HL-60 (cell line): Measurements from ENCODE around the gene PPP1R3A.

Experiments used
- POLR2AphosphoS5 ChIP-seq: IDR thresholded peaks from 2 replicates; pipeline ENCODE4 v1.6.1; 2012; ENCODE audit warnings: low read depth
- TF ChIP-seq, protein P1 (sequence below): IDR thresholded peaks from one replicate; pipeline ENCODE4 v1.5.1; 2011; ENCODE audit warnings: low read length, control low read depth, inconsistent platforms; ENCODE audit not compliant: insufficient read depth

DNA sequence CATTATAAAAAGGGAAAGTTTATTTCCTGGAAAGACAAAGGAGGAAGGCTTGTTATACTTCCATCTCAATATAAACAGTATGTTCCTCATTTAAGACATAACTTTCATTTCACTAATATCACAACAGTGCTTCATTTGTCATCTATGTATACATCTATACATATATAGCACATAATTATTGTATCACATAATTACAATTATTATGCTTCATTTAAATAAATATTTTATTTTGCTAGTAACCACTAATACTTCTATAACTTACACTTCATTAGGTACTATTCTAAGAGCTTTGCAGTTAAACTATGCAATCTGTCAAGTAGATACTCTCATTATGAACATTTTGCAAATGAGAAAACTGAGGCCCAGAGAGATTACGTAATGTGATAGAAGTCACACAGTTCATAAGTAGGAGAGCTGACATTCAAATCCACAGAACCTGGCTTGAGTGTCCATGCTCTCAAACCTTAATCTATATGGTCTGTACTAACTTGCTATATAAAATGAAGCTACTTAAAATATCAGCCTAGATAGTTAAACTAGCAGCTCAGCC, 86.5 kb downstream of the PPP1R3A start:
- TF ChIP-seq, protein P1, sequence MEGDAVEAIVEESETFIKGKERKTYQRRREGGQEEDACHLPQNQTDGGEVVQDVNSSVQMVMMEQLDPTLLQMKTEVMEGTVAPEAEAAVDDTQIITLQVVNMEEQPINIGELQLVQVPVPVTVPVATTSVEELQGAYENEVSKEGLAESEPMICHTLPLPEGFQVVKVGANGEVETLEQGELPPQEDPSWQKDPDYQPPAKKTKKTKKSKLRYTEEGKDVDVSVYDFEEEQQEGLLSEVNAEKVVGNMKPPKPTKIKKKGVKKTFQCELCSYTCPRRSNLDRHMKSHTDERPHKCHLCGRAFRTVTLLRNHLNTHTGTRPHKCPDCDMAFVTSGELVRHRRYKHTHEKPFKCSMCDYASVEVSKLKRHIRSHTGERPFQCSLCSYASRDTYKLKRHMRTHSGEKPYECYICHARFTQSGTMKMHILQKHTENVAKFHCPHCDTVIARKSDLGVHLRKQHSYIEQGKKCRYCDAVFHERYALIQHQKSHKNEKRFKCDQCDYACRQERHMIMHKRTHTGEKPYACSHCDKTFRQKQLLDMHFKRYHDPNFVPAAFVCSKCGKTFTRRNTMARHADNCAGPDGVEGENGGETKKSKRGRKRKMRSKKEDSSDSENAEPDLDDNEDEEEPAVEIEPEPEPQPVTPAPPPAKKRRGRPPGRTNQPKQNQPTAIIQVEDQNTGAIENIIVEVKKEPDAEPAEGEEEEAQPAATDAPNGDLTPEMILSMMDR = no peak
- TF ChIP-seq POLR2AphosphoS5 = no peak
